GM12878 (cell line): ENCODE measurements around the gene USH2A. TPM values are rescaled to one million over a fixed set of nuclear protein-coding genes. Genes with fewer than 3 reads are reported as not detected.

Experiments
- ATAC-seq: fragments of 200-7000 bp; cut with Tn5 transposase; 3 replicates; pipeline ENCODE4 v1.9.1; 2020; ENCODE audit warnings: mild to moderate bottlenecking, moderate library complexity
- BruUV-seq: library from RNA; stranded (reverse); fragments of 400-500 nt; replicated peaks from 2 replicates; lab custom pipeline; 2021; lab: Mats Ljungman, UMichigan
- CTCF ChIA-PET: fragments of 300-600 bp; sonication (Branson Sonifier 250); formaldehyde crosslinking; extraction: SDS; loops from one replicate; lab custom pipeline; 2021; ENCODE audit warnings: inconsistent platforms; lab: Yijun Ruan, JAX
- POLR2A ChIA-PET: fragments of 350-600 bp; formaldehyde crosslinking; extraction: SDS; loops from one replicate; lab custom pipeline; 2021; ENCODE audit warnings: inconsistent platforms; lab: Charles Lee
- RAD21 ChIA-PET: fragments of 300-600 bp; sonication (Branson Sonifier 250); formaldehyde crosslinking; loops from one replicate; lab custom pipeline; 2023; ENCODE audit warnings: antibody characterized with exemption; ENCODE audit not compliant: unreplicated experiment; lab: Charles Lee
- SMC1A ChIA-PET: fragments of 300-600 bp; sonication (Branson Sonifier 250); formaldehyde crosslinking; loops from one replicate; lab custom pipeline; 2023; ENCODE audit not compliant: unreplicated experiment, uncharacterized antibody; lab: Charles Lee
- DNase-seq: peaks from one replicate; pipeline ENCODE4 v3.0.0-alpha.2; 2011; ENCODE audit warnings: low read depth, low spot score
- FAIRE-seq: peaks from 3 replicates; lab custom pipeline; 2011; peaks lifted over from hg19 to GRCh38; lab: Jason Lieb, UNC
- H2AFZ ChIP-seq: 2 replicates; pipeline ENCODE4 v1.6.0; 2011; ENCODE audit warnings: low read depth, low read length, control low read depth; ENCODE audit not compliant: control insufficient read depth
- H3K27ac ChIP-seq: 2 replicates; pipeline ENCODE4 v1.5.1; 2011; ENCODE audit warnings: control low read depth; ENCODE audit not compliant: control insufficient read depth, insufficient read depth
- H3K27me3 ChIP-seq, 2 experiments: replicated peaks in 1 of 2; 2 replicates each; pipeline versions ENCODE4 v1.6.0 to v1.6.1; 2011; ENCODE audit warnings: low read length in 1 of 2; ENCODE audit not compliant: control insufficient read depth in 2 of 2, insufficient read depth in 2 of 2
- H3K36me3 ChIP-seq, 2 experiments: 2 replicates each; pipeline ENCODE4 v1.5.1; 2011; ENCODE audit warnings: low read length in 1 of 2; ENCODE audit not compliant: control insufficient read depth in 2 of 2, insufficient read depth in 2 of 2
- H3K4me1 ChIP-seq: 2 replicates; pipeline ENCODE4 v1.6.1; 2011; ENCODE audit warnings: mild to moderate bottlenecking, low read length, moderate library complexity, mixed read lengths; ENCODE audit not compliant: control insufficient read depth, insufficient read depth
- H3K4me2 ChIP-seq: 2 replicates; pipeline ENCODE4 v1.6.0; 2011; ENCODE audit warnings: control low read depth; ENCODE audit not compliant: control insufficient read depth, insufficient read depth
- H3K4me3 ChIP-seq: fragments of 200-600 bp; sonication (generic); 2 replicates; pipeline ENCODE4 v1.5.1; 2016
- H3K79me2 ChIP-seq: 2 replicates; pipeline ENCODE4 v1.6.0; 2011; ENCODE audit warnings: low read length; ENCODE audit not compliant: control insufficient read depth, insufficient read depth
- H3K9ac ChIP-seq: 2 replicates; pipeline ENCODE4 v1.8.0; 2011; ENCODE audit warnings: low read length, control low read depth, mixed read lengths; ENCODE audit not compliant: control insufficient read depth, insufficient read depth
- H3K9me3 ChIP-seq: replicated peaks from 3 replicates; pipeline ENCODE4 v1.5.1; 2011; ENCODE audit warnings: mild to moderate bottlenecking, low read length; ENCODE audit not compliant: control insufficient read depth, insufficient read depth
- H4K20me1 ChIP-seq: 2 replicates; pipeline ENCODE4 v1.6.0; 2011; ENCODE audit not compliant: control insufficient read depth, insufficient read depth
- EZH2 ChIP-seq: IDR thresholded peaks from 2 replicates; pipeline ENCODE4 v1.6.1; 2012; ENCODE audit warnings: low read depth, mild to moderate bottlenecking, control low read depth, inconsistent platforms, low read length, borderline replicate concordance; ENCODE audit not compliant: control insufficient read depth
- FOXK2 ChIP-seq: fragments of 450-650 bp; IDR thresholded peaks from 2 replicates; pipeline ENCODE4 v1.6.1; 2017; ENCODE audit warnings: mild to moderate bottlenecking, moderate library complexity
- HDGF ChIP-seq: fragments of 450-650 bp; IDR thresholded peaks from 2 replicates; pipeline ENCODE4 v1.6.1; 2016; ENCODE audit warnings: antibody characterized with exemption
- NR2C1 ChIP-seq: fragments of 450-650 bp; IDR thresholded peaks from 2 replicates; pipeline ENCODE4 v1.6.1; 2017; ENCODE audit warnings: antibody characterized with exemption, mild to moderate bottlenecking, moderate library complexity
- NR2C2 ChIP-seq: IDR thresholded peaks from 2 replicates; pipeline ENCODE4 v1.6.1; 2011; ENCODE audit warnings: borderline replicate concordance, low read depth; ENCODE audit not compliant: control insufficient read depth, insufficient read length
- PAX8 ChIP-seq: fragments of 450-650 bp; IDR thresholded peaks from 2 replicates; pipeline ENCODE4 v1.6.1; 2017; ENCODE audit warnings: mild to moderate bottlenecking, moderate library complexity
- POLR2AphosphoS2 ChIP-seq: IDR thresholded peaks from 2 replicates; pipeline ENCODE4 v1.6.1; 2011; ENCODE audit warnings: low read depth, mild to moderate bottlenecking, low read length, improper control_type of control experiment, moderate library complexity
- RAD21 ChIP-seq: IDR thresholded peaks from 2 replicates; pipeline ENCODE4 v1.6.1; 2011; ENCODE audit warnings: mild to moderate bottlenecking, low read depth, low read length, moderate library complexity; ENCODE audit not compliant: insufficient read depth
- RELB ChIP-seq: fragments of 450-650 bp; IDR thresholded peaks from 2 replicates; pipeline ENCODE4 v1.6.1; 2017; ENCODE audit warnings: low read depth, mild to moderate bottlenecking, moderate library complexity
- TAF1 ChIP-seq: IDR thresholded peaks from 2 replicates; pipeline ENCODE4 v1.6.1; 2011; ENCODE audit warnings: mild to moderate bottlenecking, low read depth, low read length, borderline replicate concordance
- ZBTB40 ChIP-seq: fragments of 450-650 bp; IDR thresholded peaks from 2 replicates; pipeline ENCODE4 v1.6.1; 2016; ENCODE audit warnings: mild to moderate bottlenecking, moderate library complexity, borderline replicate concordance
- ZNF592 ChIP-seq: fragments of 450-650 bp; IDR thresholded peaks from 2 replicates; pipeline ENCODE4 v1.6.1; 2017; ENCODE audit warnings: mild to moderate bottlenecking, moderate library complexity
- WGBS: methylation state at CpG from one replicate; pipeline ENCODE4 v1.1.6; 2016; ENCODE audit warnings: low lambda C conversion rate; ENCODE audit not compliant: insufficient replicate concordance, insufficient coverage; ENCODE audit errors: missing lambda C conversion rate; 5-methylcytosine and 5-hydroxymethylcytosine counted together
- in situ Hi-C: fragments of 300-500 bp; cut with MboI; formaldehyde crosslinking; loops from 9 replicates; pipeline ENCODE4 v1.14.3; 2018; ENCODE audit warnings: mixed read lengths
- intact Hi-C: fragments of 100-400 bp; cut with micrococcal nuclease; formaldehyde crosslinking; loops from one replicate; pipeline ENCODE4 v1.14.2; 2022; ENCODE audit not compliant: unreplicated experiment
- polyA plus RNA-seq, 11 experiments: library from polyadenylated mRNA; depleted of rRNA in 4 of 11; unstranded in 6 of 11; stranded (reverse) in 5 of 11; fragments of >200 nt; fragmentation: Nextera tagmentation in 4 of 11; fragmentation: Illumina TruSeq in 1 of 11; extraction: Ambion mirVana in 4 of 11; extraction: Trizol in 1 of 11; gene quantifications; 1 replicate in 1 of 11; 2 replicates in 10 of 11; pipeline versions ENCODE4 v1.2.1 to v1.2.3, GENCODE V29; 2011 to 2016; ENCODE audit warnings: inconsistent platforms in 2 of 11, missing spikeins in 2 of 11, low read depth in 1 of 11
- total RNA-seq, 4 experiments: library from RNA; depleted of rRNA in 3 of 4; stranded (reverse); fragments of >200 nt in 3 of 4; fragmentation: Illumina TruSeq in 1 of 4; extraction: Trizol in 1 of 4; gene quantifications; 2 replicates each; pipeline versions ENCODE4 v1.2.1 to v1.2.3, GENCODE V29; 2013 to 2021

USH2A gene
- total and polyA plus RNA-seq, 10 of the 15 experiments (the other 5 are each of a cell fraction or from before 2014, with no cell fraction given): under 0.01 to 0.20 (median 0.01) TPM; not detected in 2

GRCh38 chr1:216420263-216420662 is 3.0 kb downstream of the USH2A start:
- Histone ChIP-seq H3K27ac (no peak overlapping the region), H3K9me3 (no peaks in the 10 kb centered on the region), H3K4me1 (no peaks in the 10 kb centered on the region), H3K9ac (no peak overlapping the region), H4K20me1 (no peaks in the 10 kb centered on the region), H3K4me3 (no peak overlapping the region), H3K4me2 (no peak overlapping the region), H3K36me3 (no peaks in the 10 kb centered on the region), H3K27me3 (no peaks in the 10 kb centered on the region), H3K79me2 (no peaks in the 10 kb centered on the region), H2AFZ (no peak overlapping the region)
- RAD21 ChIA-PET: no interaction called here
- no TSS peak for BruUV-seq
- intact Hi-C loops (no loop called here), in situ Hi-C loops (no loop called here)
- ATAC-seq (no peak), FAIRE-seq (no peak), DNase-seq (no peak)
- SMC1A ChIA-PET: no interaction called here
- 0% methylated on average over 2 of the region's 2 CpGs for WGBS
- CTCF ChIA-PET: no interaction called here
- POLR2A ChIA-PET: no interaction called here
- TF ChIP-seq ZNF592 (no peak), EZH2 (no peak), PAX8 (no peak), ZBTB40 (no peak), NR2C2 (no peak), RELB (no peak), POLR2AphosphoS2 (no peak), TAF1 (no peak), HDGF (no peak), NR2C1 (no peak), FOXK2 (no peak), RAD21 (no peak)
